Endodermal cell (in vitro differentiated cells): ENCODE data around the gene E2F6. TPM values are rescaled to one million over a fixed set of nuclear protein-coding genes. Genes with fewer than 3 reads are reported as not detected.

ENCODE experiments used
- DNase-seq: peaks from one replicate; pipeline ENCODE4 v3.0.0-alpha.2; 2017
- H3K27ac ChIP-seq: 2 replicates; pipeline ENCODE4 v1.5.1; 2013; ENCODE audit warnings: mild to moderate bottlenecking, low read depth, low read length, moderate library complexity
- H3K27me3 ChIP-seq: 2 replicates; pipeline ENCODE4 v1.6.1; 2013; ENCODE audit warnings: mild to moderate bottlenecking, low read length, moderate library complexity; ENCODE audit not compliant: insufficient read depth, control insufficient read depth, poor library complexity, severe bottlenecking
- H3K36me3 ChIP-seq: 2 replicates; pipeline ENCODE4 v1.7.0; 2013; ENCODE audit warnings: mild to moderate bottlenecking, low read length, moderate library complexity; ENCODE audit not compliant: control insufficient read depth, insufficient read depth
- H3K4me1 ChIP-seq: one replicate; pipeline ENCODE4 v1.7.0; 2013; ENCODE audit warnings: low read length; ENCODE audit not compliant: control insufficient read depth, insufficient read depth
- H3K4me3 ChIP-seq: 2 replicates; pipeline ENCODE4 v1.5.1; 2013; ENCODE audit warnings: mild to moderate bottlenecking, low read length, moderate library complexity
- H3K9ac ChIP-seq: 2 replicates; pipeline ENCODE4 v1.6.1; 2013; ENCODE audit warnings: mild to moderate bottlenecking, low read length, moderate library complexity; ENCODE audit not compliant: poor library complexity, severe bottlenecking; ENCODE audit errors: extremely low read depth
- H3K9me3 ChIP-seq: 2 replicates; pipeline ENCODE4 v1.6.1; 2013; ENCODE audit warnings: mild to moderate bottlenecking, low read length, moderate library complexity; ENCODE audit not compliant: control insufficient read depth
- H3K27ac Mint-ChIP-seq: 2 replicates; pipeline ENCODE4 v1.8.0; 2020; ENCODE audit warnings: mixed read lengths
- H3K27me3 Mint-ChIP-seq: 2 replicates; pipeline ENCODE4 v1.8.0; 2021; ENCODE audit warnings: mild to moderate bottlenecking, mixed read lengths; ENCODE audit not compliant: insufficient read depth
- H3K36me3 Mint-ChIP-seq: 2 replicates; pipeline ENCODE4 v1.8.0; 2020; ENCODE audit warnings: low read depth, mixed read lengths
- H3K4me1 Mint-ChIP-seq: 2 replicates; pipeline ENCODE4 v1.8.0; 2020; ENCODE audit warnings: mixed read lengths
- H3K4me3 Mint-ChIP-seq: 2 replicates; pipeline ENCODE4 v1.8.0; 2020; ENCODE audit warnings: mild to moderate bottlenecking, moderate library complexity, mixed read lengths
- H3K9me3 Mint-ChIP-seq: 2 replicates; pipeline ENCODE4 v1.8.0; 2020; ENCODE audit warnings: mild to moderate bottlenecking, mixed read lengths
- CTCF ChIP-seq: fragments of 200-600 bp; sonication (generic); conservative IDR thresholded peaks from 2 replicates; pipeline ENCODE4 v1.5.0; 2021; ENCODE audit warnings: antibody characterized with exemption, mild to moderate bottlenecking
- WGBS, 2 experiments: methylation state at CpG; one replicate each; pipeline versions ENCODE4 v1.1.5 to v1.1.7; 2013; ENCODE audit warnings: missing lambda C conversion rate in 2 of 2, mixed read lengths in 1 of 2; ENCODE audit not compliant: insufficient coverage in 1 of 2, insufficient read length in 1 of 2; 5-methylcytosine and 5-hydroxymethylcytosine counted together
- total RNA-seq, 2 donors: library from RNA; stranded (reverse); fragmentation: NEBNext Ultra II Directional in 1 of 2; extraction: Animal tissue kit (Norgen Biotek cat#: 25700) in 1 of 2; gene quantifications; 2 replicates in 1 of 2; 3 replicates in 1 of 2; pipeline ENCODE4 v1.2.1, GENCODE V29; 2021

Gene E2F6
- total RNA-seq, 2 donors from 2014 or later: 24.9 to 30.3 TPM

GRCh38 chr2:11407413-11407812 lies 58.5 kb downstream of the E2F6 start:
- Histone ChIP-seq H3K9me3 (no peaks in the 10 kb centered on the region), H3K27me3 (no peaks in the 10 kb centered on the region), H3K36me3 (no peaks in the 10 kb centered on the region), H3K4me3 (no peak overlapping the region), H3K4me1 (no peaks in the 10 kb centered on the region), H3K27ac (no peak overlapping the region), H3K9ac (no peak overlapping the region)
- H3K27me3 Mint-ChIP-seq: peaks cover 2% of the 10 kb centered on the region
- WGBS, 2 experiments: 74 to 78% methylated on average over 5 of the region's 6 CpGs
- no peak for TF ChIP-seq CTCF
- DNase-seq: no peak
- H3K4me1 Mint-ChIP-seq: peaks cover 3% of the 10 kb centered on the region
- H3K4me3 Mint-ChIP-seq: no peak overlapping the region
- H3K27ac Mint-ChIP-seq: no peak overlapping the region
- no peaks in the 10 kb centered on the region for H3K36me3 Mint-ChIP-seq
- H3K9me3 Mint-ChIP-seq: peaks cover 2% of the 10 kb centered on the region

- Mint-ChIP-seq H3K4me1 (peaks cover 3% of the 10 kb centered on the region), H3K4me3 (no peak overlapping the region), H3K27me3 (peaks cover 2% of the 10 kb centered on the region), H3K36me3 (no peaks in the 10 kb centered on the region), H3K27ac (peak overlapping the region; percentile 8), H3K9me3 (peaks cover 3% of the 10 kb centered on the region)
- DNase-seq: peak; percentile 70
- Histone ChIP-seq H3K9ac (no peak overlapping the region), H3K27ac (no peak overlapping the region), H3K4me3 (no peak overlapping the region), H3K4me1 (no peaks in the 10 kb centered on the region), H3K9me3 (no peaks in the 10 kb centered on the region), H3K36me3 (no peaks in the 10 kb centered on the region), H3K27me3 (no peaks in the 10 kb centered on the region)
- no peak for TF ChIP-seq CTCF
- WGBS, 2 experiments: 88 to 90% methylated on average over 3 of the region's 3 CpGs
Measured at GRCh38 chr2:11406958-11407381, 59.0 kb downstream of the E2F6 start.

GRCh38 chr2:11406267-11406957 lies 59.5 kb downstream of the E2F6 start:
- no peak for DNase-seq
- 92 to 96% methylated on average over 13 to 18 of the region's 18 CpGs for WGBS, 2 experiments
- Histone ChIP-seq H3K9ac (no peak overlapping the region), H3K27ac (no peak overlapping the region), H3K4me3 (no peak overlapping the region), H3K27me3 (no peaks in the 10 kb centered on the region), H3K36me3 (no peaks in the 10 kb centered on the region), H3K4me1 (no peaks in the 10 kb centered on the region), H3K9me3 (no peaks in the 10 kb centered on the region)
- no peak for TF ChIP-seq CTCF
- Mint-ChIP-seq H3K27ac (no peak overlapping the region), H3K4me1 (peaks cover 3% of the 10 kb centered on the region), H3K9me3 (peaks cover 3% of the 10 kb centered on the region), H3K4me3 (no peak overlapping the region), H3K36me3 (no peaks in the 10 kb centered on the region), H3K27me3 (peaks cover 2% of the 10 kb centered on the region)
